Heart left ventricle (tissue), 13 donors: ENCODE results near the gene SULT1C2.

Experiments used
- POLR2A ChIP-seq, 2 donors: fragments of 450-650 bp; IDR thresholded peaks; one replicate each; pipeline ENCODE4 v1.6.1; 2017; ENCODE audit warnings: antibody characterized with exemption in 2 of 2, mild to moderate bottlenecking in 2 of 2, moderate library complexity in 2 of 2
- TF ChIP-seq, protein P1 (sequence below), 12 donors: fragments of 200-600 bp; sonication (generic) in 4 of 12; IDR thresholded peaks; one replicate each; pipeline versions ENCODE4 v1.5.0 to v1.8.0; 2018 to 2022; ENCODE audit warnings: antibody characterized with exemption in 12 of 12, mild to moderate bottlenecking in 5 of 12
- donor health status: ischemic (EF 13 %, LVEDD 7.1; RV severe dilation, severe dysfunction).
- donor health status: DM: no; HTN: yes; CAD: no.
- donor health status: DM: no; HTN: no; CAD: no.
- donor health status: ischemic (EF 25% LVEDD 6.9; RV normal size, moderate dysfunction).
- donor health status: ischemic (EF 25% LVEDD 5.7; RV mildly dilated, moderate dysfunction).
- donor health status: ischemic (EF 35%, LVEDD 5.7; RV mildly dilated, moderate dysfunction).
- donor health status: nonischemic (EF 11% LVEDD 7.7; RV severe dilation, severe dysfunction).
- donor health status: DM: yes; HTN: yes; CAD: no.
- donor health status: PGD.
- donor health status: ischemic (EF 29% LVEDD 5.4; RV normal size, mild dysfunction).
- donor health status: nonischemic (EF 23%, LVEDD 6.1; RV moderate dilation, normal function).

DNA sequence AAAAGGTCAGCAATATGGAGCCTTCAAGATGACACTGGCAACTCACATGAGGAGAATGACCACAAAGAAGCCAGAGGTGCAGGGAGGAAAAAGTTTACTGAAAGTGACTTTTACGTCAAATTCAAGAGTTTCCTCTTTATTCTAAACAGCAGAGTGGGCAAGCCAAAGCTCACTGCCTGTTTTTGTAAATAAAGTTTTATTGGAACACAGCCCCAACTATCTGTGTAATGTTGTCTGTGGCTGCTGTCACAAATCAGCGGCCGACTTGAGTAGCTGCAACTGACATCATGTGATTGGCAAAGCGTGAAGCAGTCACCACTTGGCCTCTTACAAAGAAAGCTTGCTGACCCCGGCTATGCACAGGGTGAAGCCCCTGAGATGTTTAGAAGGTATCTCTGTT, 9.2 kb upstream of the SULT1C2 start:
- TF ChIP-seq POLR2A (IDR thresholded peaks at IDR 0.05) = no peak
- TF ChIP-seq, protein P1, sequence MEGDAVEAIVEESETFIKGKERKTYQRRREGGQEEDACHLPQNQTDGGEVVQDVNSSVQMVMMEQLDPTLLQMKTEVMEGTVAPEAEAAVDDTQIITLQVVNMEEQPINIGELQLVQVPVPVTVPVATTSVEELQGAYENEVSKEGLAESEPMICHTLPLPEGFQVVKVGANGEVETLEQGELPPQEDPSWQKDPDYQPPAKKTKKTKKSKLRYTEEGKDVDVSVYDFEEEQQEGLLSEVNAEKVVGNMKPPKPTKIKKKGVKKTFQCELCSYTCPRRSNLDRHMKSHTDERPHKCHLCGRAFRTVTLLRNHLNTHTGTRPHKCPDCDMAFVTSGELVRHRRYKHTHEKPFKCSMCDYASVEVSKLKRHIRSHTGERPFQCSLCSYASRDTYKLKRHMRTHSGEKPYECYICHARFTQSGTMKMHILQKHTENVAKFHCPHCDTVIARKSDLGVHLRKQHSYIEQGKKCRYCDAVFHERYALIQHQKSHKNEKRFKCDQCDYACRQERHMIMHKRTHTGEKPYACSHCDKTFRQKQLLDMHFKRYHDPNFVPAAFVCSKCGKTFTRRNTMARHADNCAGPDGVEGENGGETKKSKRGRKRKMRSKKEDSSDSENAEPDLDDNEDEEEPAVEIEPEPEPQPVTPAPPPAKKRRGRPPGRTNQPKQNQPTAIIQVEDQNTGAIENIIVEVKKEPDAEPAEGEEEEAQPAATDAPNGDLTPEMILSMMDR (IDR thresholded peaks at IDR 0.05) = no peak
